CD14-positive monocyte (primary cell): ENCODE measurements around the gene CHIT1. TPM values are rescaled to one million over a fixed set of nuclear protein-coding genes. Genes with fewer than 3 reads are reported as not detected.

Experiments used
- DNase-seq, 3 donors: peaks; one replicate each; pipeline ENCODE4 v3.0.0-alpha.2; 2011 to 2022
- H2AFZ ChIP-seq: 2 replicates; pipeline ENCODE4 v1.6.0; 2012; ENCODE audit warnings: mild to moderate bottlenecking, low read depth, low read length, inconsistent platforms; ENCODE audit not compliant: insufficient read depth, poor library complexity, severe bottlenecking
- H3K27ac ChIP-seq, 2 donors: 1 replicate in 1 of 2; 2 replicates in 1 of 2; pipeline ENCODE4 v1.5.1; 2012 to 2013; ENCODE audit warnings: low read length in 2 of 2, control low read depth in 1 of 2, inconsistent platforms in 1 of 2, low read depth in 1 of 2, mild to moderate bottlenecking in 1 of 2
- H3K27me3 ChIP-seq, 2 donors: one replicate each; pipeline versions ENCODE4 v1.6.0 to v1.6.1; 2011 to 2013; ENCODE audit warnings: low read length in 2 of 2; ENCODE audit not compliant: control insufficient read depth in 2 of 2, insufficient read depth in 2 of 2
- H3K36me3 ChIP-seq, 2 donors: replicated peaks in 1 of 2; 1 replicate in 1 of 2; 2 replicates in 1 of 2; pipeline versions ENCODE4 v1.5.1 to v1.6.1; 2012 to 2013; ENCODE audit warnings: low read length in 2 of 2, control low read depth in 1 of 2, inconsistent platforms in 1 of 2, mild to moderate bottlenecking in 1 of 2; ENCODE audit not compliant: insufficient read depth in 2 of 2, control insufficient read depth in 1 of 2
- H3K4me1 ChIP-seq, 2 donors: 1 replicate in 1 of 2; 2 replicates in 1 of 2; pipeline versions ENCODE4 v1.5.1 to v1.6.1; 2012 to 2013; ENCODE audit warnings: low read length in 2 of 2, control low read depth in 1 of 2, inconsistent platforms in 1 of 2, mild to moderate bottlenecking in 1 of 2, moderate library complexity in 1 of 2; ENCODE audit not compliant: insufficient read depth in 2 of 2, control insufficient read depth in 1 of 2
- H3K4me2 ChIP-seq: replicated peaks from 2 replicates; pipeline ENCODE3; 2012; ENCODE audit warnings: low read length, moderate library complexity, mild to moderate bottlenecking; ENCODE audit not compliant: poor library complexity, severe bottlenecking; ENCODE audit errors: extremely low read depth
- H3K4me3 ChIP-seq, 3 experiments: fragments of 200-600 bp in 1 of 3; sonication (generic) in 1 of 3; replicated peaks in 1 of 3; 1 replicate in 2 of 3; 2 replicates in 1 of 3; pipeline ENCODE4 v1.5.1; 2011 to 2013; ENCODE audit warnings: low read length in 3 of 3, mild to moderate bottlenecking in 3 of 3, control low read depth in 2 of 3, low read depth in 2 of 3, inconsistent platforms in 1 of 3, moderate library complexity in 1 of 3
- H3K79me2 ChIP-seq: 2 replicates; pipeline ENCODE4 v1.6.0; 2012; ENCODE audit warnings: mild to moderate bottlenecking, control low read depth, inconsistent platforms, low read length, moderate library complexity; ENCODE audit not compliant: insufficient read depth
- H3K9ac ChIP-seq: 2 replicates; pipeline ENCODE4 v1.6.0; 2017; ENCODE audit warnings: low read length, mild to moderate bottlenecking; ENCODE audit not compliant: insufficient read depth, poor library complexity, severe bottlenecking
- H3K9me3 ChIP-seq, 2 donors: replicated peaks in 1 of 2; 1 replicate in 1 of 2; 2 replicates in 1 of 2; pipeline versions ENCODE4 v1.5.1 to v1.6.1; 2012 to 2013; ENCODE audit warnings: low read length in 2 of 2, control low read depth in 1 of 2; ENCODE audit not compliant: control insufficient read depth in 1 of 2, insufficient read depth in 1 of 2
- H4K20me1 ChIP-seq: 2 replicates; pipeline ENCODE4 v1.6.0; 2012; ENCODE audit warnings: mild to moderate bottlenecking, low read length, control low read depth, moderate library complexity; ENCODE audit not compliant: insufficient read depth
- H3K27ac Mint-ChIP-seq, 7 donors: one replicate each; pipeline ENCODE4 v1.8.0; 2020; ENCODE audit warnings: mild to moderate bottlenecking in 7 of 7, mixed read lengths in 7 of 7, moderate library complexity in 6 of 7, inconsistent platforms in 2 of 7
- H3K27me3 Mint-ChIP-seq, 3 donors: one replicate each; pipeline ENCODE4 v1.8.0; 2021 to 2022; ENCODE audit warnings: low read depth in 3 of 3, mild to moderate bottlenecking in 3 of 3, mixed read lengths in 3 of 3, moderate library complexity in 3 of 3, inconsistent platforms in 1 of 3
- H3K36me3 Mint-ChIP-seq, 2 donors: one replicate each; pipeline ENCODE4 v1.8.0; 2020; ENCODE audit warnings: mixed read lengths in 2 of 2, inconsistent platforms in 1 of 2, mild to moderate bottlenecking in 1 of 2
- H3K4me1 Mint-ChIP-seq: one replicate; pipeline ENCODE4 v1.8.0; 2020; ENCODE audit warnings: mild to moderate bottlenecking, mixed read lengths
- H3K4me3 Mint-ChIP-seq, 2 donors: one replicate each; pipeline ENCODE4 v1.8.0; 2020; ENCODE audit warnings: mild to moderate bottlenecking in 2 of 2, mixed read lengths in 2 of 2, moderate library complexity in 1 of 2
- H3K9me3 Mint-ChIP-seq, 7 donors: one replicate each; pipeline ENCODE4 v1.8.0; 2020 to 2022; ENCODE audit warnings: mixed read lengths in 7 of 7, mild to moderate bottlenecking in 6 of 7, moderate library complexity in 6 of 7, inconsistent platforms in 2 of 7
- WGBS: methylation state at CpG from one replicate; pipeline ENCODE4 v1.1.5; 2013; ENCODE audit warnings: missing lambda C conversion rate; ENCODE audit not compliant: insufficient coverage; 5-methylcytosine and 5-hydroxymethylcytosine counted together
- intact Hi-C, 2 donors: fragments of 100-400 bp; cut with micrococcal nuclease; formaldehyde crosslinking; loops; one replicate each; pipeline versions ENCODE4 v1.15.0 to v1.15.1; 2023
- polyA plus RNA-seq, 3 donors: library from polyadenylated mRNA; depleted of rRNA in 1 of 3; unstranded in 2 of 3; stranded (reverse) in 1 of 3; fragments of 300-500 nt in 2 of 3; fragments of >200 nt in 1 of 3; fragmentation: Illumina TruSeq in 2 of 3; gene quantifications; 1 replicate in 2 of 3; 2 replicates in 1 of 3; pipeline ENCODE4 v1.2.3, GENCODE V29; 2012 to 2021
- TF ChIP-seq, protein P1 (sequence below): fragments of 200-600 bp; IDR thresholded peaks from one replicate; pipeline ENCODE4 v1.8.0; 2022; ENCODE audit warnings: antibody characterized with exemption, mild to moderate bottlenecking

The CHIT1 gene
- polyA plus RNA-seq, 3 donors: 0.08 to 0.51 TPM; not detected in 1

DNA sequence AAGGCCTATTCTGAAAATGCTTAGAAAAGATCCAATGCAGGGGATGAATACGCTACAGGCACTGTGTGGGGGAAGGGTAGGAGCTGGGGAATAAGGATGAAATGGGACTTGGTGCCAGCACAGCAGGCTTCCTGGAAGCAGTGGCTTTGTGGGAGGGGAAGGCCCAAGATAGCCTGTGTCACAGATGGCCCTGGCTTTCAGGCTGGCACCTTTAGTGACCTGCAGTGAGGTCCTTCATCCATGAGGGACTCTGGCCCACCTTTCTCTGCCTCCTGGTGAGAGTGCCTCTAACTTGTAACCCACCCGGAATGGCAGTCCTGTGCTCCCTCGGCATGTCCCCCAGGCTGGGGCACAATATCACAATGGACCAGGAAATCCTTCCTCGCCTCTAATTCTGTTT lies 43.9 kb downstream of the CHIT1 start:
- Histone ChIP-seq H3K79me2 (no peaks in the 10 kb centered on the region), H3K4me1 (peaks cover 8 to 17% of the 10 kb centered on the region in 2 donors), H2AFZ (no peak overlapping the region), H3K4me2 (no peak overlapping the region), H3K27me3 (no peaks in the 10 kb centered on the region), H3K27ac (no peak overlapping the region), H3K4me3 (no peak overlapping the region), H3K9ac (no peak overlapping the region), H3K36me3 (no peaks in the 10 kb centered on the region), H3K9me3 (no peaks in the 10 kb centered on the region), H4K20me1 (no peaks in the 10 kb centered on the region)
- no peaks in the 10 kb centered on the region for H3K36me3 Mint-ChIP-seq
- TF ChIP-seq, protein P1, sequence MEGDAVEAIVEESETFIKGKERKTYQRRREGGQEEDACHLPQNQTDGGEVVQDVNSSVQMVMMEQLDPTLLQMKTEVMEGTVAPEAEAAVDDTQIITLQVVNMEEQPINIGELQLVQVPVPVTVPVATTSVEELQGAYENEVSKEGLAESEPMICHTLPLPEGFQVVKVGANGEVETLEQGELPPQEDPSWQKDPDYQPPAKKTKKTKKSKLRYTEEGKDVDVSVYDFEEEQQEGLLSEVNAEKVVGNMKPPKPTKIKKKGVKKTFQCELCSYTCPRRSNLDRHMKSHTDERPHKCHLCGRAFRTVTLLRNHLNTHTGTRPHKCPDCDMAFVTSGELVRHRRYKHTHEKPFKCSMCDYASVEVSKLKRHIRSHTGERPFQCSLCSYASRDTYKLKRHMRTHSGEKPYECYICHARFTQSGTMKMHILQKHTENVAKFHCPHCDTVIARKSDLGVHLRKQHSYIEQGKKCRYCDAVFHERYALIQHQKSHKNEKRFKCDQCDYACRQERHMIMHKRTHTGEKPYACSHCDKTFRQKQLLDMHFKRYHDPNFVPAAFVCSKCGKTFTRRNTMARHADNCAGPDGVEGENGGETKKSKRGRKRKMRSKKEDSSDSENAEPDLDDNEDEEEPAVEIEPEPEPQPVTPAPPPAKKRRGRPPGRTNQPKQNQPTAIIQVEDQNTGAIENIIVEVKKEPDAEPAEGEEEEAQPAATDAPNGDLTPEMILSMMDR: no peak
- no peaks in the 10 kb centered on the region for H3K9me3 Mint-ChIP-seq
- DNase-seq: no peak
- H3K4me3 Mint-ChIP-seq: no peak overlapping the region
- H3K4me1 Mint-ChIP-seq: peaks cover 29% of the 10 kb centered on the region
- H3K27me3 Mint-ChIP-seq: peaks cover 3 to 19% (median 10%) of the 10 kb centered on the region in 3 donors
- peak overlapping the region in 1 of 7 donors; percentile 55 for H3K27ac Mint-ChIP-seq
- WGBS: 98% methylated on average over 4 of the region's 4 CpGs
- intact Hi-C loops: no loop called here

DNA sequence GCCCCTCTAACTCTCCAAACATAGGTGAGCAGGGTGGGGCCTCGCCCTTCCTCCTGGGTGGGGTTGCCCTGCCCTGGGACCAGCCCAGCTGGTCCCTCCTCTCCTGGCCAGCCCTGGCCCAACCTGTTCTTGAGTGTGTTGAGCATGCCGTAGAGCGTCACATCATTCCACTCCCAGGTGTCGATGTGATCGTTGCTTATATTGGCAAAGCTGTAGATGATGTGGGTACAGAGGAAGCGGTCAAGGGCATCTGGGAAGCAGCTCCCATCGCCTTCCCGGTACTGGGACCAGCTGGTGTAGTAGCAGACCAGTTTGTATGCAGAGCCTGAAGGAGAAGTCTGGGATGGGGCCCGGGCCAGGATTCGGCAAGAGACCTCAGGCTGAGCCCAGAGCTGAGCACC lies 44.4 kb downstream of the CHIT1 start:
- intact Hi-C loops: no loop called here
- Mint-ChIP-seq H3K4me3 (peak overlapping the region in 1 of 2 donors; percentile 57), H3K27ac (peak overlapping the region in 1 of 7 donors; percentile 55), H3K27me3 (peaks cover 3 to 16% (median 10%) of the 10 kb centered on the region in 3 donors), H3K9me3 (no peaks in the 10 kb centered on the region), H3K36me3 (no peaks in the 10 kb centered on the region), H3K4me1 (peaks cover 27% of the 10 kb centered on the region)
- H3K4me3 ChIP-seq: no peak overlapping the region
- no peaks in the 10 kb centered on the region for H4K20me1 ChIP-seq
- H3K27ac ChIP-seq: no peak overlapping the region
- no peaks in the 10 kb centered on the region for H3K79me2 ChIP-seq
- TF ChIP-seq, protein P1: no peak
- peaks cover 8 to 17% of the 10 kb centered on the region in 2 donors for H3K4me1 ChIP-seq
- H3K9ac ChIP-seq: no peak overlapping the region
- H2AFZ ChIP-seq: no peak overlapping the region
- no peaks in the 10 kb centered on the region for H3K9me3 ChIP-seq
- no peaks in the 10 kb centered on the region for H3K36me3 ChIP-seq
- WGBS: 98% methylated on average over 6 of the region's 10 CpGs
- H3K27me3 ChIP-seq: no peaks in the 10 kb centered on the region
- no peak overlapping the region for H3K4me2 ChIP-seq
- no peak for DNase-seq
